ENCODE measurements around the gene OPA3.

DNA sequence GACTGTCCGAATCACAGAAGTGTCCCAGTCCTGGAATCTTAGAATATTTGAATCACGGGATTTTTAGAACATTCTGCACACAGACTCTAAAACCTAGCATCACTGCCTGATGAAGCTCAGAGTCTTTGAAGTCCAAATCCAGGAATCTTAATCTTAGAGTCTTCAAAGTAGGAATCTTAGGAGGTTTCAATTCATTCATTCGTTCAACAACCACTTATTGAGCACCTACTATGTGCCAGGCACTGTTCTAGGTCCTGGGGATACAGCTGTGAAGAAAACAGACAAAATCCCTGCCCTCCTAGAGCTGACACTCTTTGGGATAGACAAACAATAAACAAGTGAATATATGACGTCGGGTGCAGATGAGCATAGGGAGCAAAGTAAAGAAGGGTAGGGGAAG lies 89.4 kb downstream of the OPA3 start:
- TF ChIP-seq, protein P1, sequence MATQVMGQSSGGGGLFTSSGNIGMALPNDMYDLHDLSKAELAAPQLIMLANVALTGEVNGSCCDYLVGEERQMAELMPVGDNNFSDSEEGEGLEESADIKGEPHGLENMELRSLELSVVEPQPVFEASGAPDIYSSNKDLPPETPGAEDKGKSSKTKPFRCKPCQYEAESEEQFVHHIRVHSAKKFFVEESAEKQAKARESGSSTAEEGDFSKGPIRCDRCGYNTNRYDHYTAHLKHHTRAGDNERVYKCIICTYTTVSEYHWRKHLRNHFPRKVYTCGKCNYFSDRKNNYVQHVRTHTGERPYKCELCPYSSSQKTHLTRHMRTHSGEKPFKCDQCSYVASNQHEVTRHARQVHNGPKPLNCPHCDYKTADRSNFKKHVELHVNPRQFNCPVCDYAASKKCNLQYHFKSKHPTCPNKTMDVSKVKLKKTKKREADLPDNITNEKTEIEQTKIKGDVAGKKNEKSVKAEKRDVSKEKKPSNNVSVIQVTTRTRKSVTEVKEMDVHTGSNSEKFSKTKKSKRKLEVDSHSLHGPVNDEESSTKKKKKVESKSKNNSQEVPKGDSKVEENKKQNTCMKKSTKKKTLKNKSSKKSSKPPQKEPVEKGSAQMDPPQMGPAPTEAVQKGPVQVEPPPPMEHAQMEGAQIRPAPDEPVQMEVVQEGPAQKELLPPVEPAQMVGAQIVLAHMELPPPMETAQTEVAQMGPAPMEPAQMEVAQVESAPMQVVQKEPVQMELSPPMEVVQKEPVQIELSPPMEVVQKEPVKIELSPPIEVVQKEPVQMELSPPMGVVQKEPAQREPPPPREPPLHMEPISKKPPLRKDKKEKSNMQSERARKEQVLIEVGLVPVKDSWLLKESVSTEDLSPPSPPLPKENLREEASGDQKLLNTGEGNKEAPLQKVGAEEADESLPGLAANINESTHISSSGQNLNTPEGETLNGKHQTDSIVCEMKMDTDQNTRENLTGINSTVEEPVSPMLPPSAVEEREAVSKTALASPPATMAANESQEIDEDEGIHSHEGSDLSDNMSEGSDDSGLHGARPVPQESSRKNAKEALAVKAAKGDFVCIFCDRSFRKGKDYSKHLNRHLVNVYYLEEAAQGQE (IDR thresholded peaks at IDR 0.05; ENCODE audit: low read depth, low read length), result no peak
- no peak for TF ChIP-seq GABPA (IDR thresholded peaks at IDR 0.05; ENCODE audit: low read depth)
- no peak for TF ChIP-seq SPI1 (IDR thresholded peaks at IDR 0.05; ENCODE audit: borderline replicate concordance, insufficient read depth, low read depth, low read length)
- TF ChIP-seq, protein P2, sequence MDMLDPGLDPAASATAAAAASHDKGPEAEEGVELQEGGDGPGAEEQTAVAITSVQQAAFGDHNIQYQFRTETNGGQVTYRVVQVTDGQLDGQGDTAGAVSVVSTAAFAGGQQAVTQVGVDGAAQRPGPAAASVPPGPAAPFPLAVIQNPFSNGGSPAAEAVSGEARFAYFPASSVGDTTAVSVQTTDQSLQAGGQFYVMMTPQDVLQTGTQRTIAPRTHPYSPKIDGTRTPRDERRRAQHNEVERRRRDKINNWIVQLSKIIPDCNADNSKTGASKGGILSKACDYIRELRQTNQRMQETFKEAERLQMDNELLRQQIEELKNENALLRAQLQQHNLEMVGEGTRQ (IDR thresholded peaks at IDR 0.05; ENCODE audit: borderline replicate concordance, low read depth, low read length), result no peak
- TF ChIP-seq, protein P3, sequence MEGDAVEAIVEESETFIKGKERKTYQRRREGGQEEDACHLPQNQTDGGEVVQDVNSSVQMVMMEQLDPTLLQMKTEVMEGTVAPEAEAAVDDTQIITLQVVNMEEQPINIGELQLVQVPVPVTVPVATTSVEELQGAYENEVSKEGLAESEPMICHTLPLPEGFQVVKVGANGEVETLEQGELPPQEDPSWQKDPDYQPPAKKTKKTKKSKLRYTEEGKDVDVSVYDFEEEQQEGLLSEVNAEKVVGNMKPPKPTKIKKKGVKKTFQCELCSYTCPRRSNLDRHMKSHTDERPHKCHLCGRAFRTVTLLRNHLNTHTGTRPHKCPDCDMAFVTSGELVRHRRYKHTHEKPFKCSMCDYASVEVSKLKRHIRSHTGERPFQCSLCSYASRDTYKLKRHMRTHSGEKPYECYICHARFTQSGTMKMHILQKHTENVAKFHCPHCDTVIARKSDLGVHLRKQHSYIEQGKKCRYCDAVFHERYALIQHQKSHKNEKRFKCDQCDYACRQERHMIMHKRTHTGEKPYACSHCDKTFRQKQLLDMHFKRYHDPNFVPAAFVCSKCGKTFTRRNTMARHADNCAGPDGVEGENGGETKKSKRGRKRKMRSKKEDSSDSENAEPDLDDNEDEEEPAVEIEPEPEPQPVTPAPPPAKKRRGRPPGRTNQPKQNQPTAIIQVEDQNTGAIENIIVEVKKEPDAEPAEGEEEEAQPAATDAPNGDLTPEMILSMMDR (IDR thresholded peaks at IDR 0.05 in 2 of 3, conservative IDR thresholded peaks at IDR 0.05 in 1 of 3; ENCODE audit: control insufficient read depth in 2 of 3, extremely low read depth in 1 of 3, insufficient read depth in 1 of 3, low read depth in 3 of 3, low read length in 3 of 3), result no peak
- TF ChIP-seq SIN3A (IDR thresholded peaks at IDR 0.05; ENCODE audit: low read depth, low read length), result no peak
- no peak for TF ChIP-seq MXI1 (IDR thresholded peaks at IDR 0.05; ENCODE audit: low read depth, low read length)
- no peak for TF ChIP-seq MEF2A (IDR thresholded peaks at IDR 0.05; ENCODE audit: insufficient read depth, low read depth, low read length)
- TF ChIP-seq JUNB (IDR thresholded peaks at IDR 0.05), result no peak
- TF ChIP-seq RCOR1 (conservative IDR thresholded peaks at IDR 0.05; ENCODE audit: low read depth, low read length), result no peak
- no peak for TF ChIP-seq EZH2 (IDR thresholded peaks at IDR 0.05; ENCODE audit: borderline replicate concordance, control insufficient read depth, low read depth, low read length)

Data from GM12878 (cell line).